ENCODE results near the gene TTC23.

TTC23 gene

DNA sequence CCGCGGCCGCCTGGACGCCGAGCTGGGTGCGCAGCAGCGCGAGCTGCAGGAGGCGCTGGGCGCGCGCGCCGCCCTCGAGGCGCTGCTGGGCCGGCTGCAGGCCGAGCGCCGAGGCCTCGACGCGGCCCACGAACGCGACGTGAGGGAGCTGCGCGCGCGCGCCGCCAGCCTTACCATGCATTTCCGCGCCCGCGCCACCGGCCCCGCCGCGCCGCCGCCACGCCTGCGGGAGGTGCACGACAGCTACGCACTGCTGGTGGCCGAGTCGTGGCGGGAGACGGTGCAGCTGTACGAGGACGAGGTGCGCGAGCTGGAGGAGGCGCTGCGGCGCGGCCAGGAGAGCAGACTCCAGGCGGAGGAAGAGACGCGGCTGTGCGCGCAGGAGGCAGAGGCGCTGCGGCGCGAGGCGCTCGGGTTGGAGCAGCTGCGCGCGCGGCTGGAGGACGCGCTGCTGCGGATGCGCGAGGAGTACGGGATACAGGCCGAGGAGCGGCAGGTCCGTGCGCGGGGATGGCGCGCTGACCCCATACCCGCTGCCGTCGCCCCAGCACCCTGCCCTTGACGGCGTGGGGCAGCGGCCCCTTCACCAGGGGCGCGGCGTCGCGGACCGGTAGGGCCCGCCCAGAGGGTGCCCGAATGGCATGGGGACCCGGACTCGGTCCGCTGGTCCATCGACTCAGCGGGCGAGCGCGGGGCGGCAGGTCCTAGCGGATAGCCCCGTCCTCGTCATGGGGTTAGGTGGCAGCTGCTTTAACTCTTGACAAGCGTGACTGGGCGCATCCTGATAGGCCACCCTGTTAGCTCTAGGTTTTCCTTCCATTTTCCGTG is 143.7 kb downstream of the TTC23 start:
- TF ChIP-seq, protein P1, sequence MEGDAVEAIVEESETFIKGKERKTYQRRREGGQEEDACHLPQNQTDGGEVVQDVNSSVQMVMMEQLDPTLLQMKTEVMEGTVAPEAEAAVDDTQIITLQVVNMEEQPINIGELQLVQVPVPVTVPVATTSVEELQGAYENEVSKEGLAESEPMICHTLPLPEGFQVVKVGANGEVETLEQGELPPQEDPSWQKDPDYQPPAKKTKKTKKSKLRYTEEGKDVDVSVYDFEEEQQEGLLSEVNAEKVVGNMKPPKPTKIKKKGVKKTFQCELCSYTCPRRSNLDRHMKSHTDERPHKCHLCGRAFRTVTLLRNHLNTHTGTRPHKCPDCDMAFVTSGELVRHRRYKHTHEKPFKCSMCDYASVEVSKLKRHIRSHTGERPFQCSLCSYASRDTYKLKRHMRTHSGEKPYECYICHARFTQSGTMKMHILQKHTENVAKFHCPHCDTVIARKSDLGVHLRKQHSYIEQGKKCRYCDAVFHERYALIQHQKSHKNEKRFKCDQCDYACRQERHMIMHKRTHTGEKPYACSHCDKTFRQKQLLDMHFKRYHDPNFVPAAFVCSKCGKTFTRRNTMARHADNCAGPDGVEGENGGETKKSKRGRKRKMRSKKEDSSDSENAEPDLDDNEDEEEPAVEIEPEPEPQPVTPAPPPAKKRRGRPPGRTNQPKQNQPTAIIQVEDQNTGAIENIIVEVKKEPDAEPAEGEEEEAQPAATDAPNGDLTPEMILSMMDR (IDR thresholded peaks at IDR 0.05; ENCODE audit: low read depth, low read length, missing control alignments) = peak; percentile 6
- H3K4me3 ChIP-seq (ENCODE audit: low read depth, low read length) = peak overlapping the region; percentile 48
- DNase-seq = peak; percentile 26
- no peaks in the 10 kb centered on the region for H3K27me3 ChIP-seq (replicated peaks)
- in situ Hi-C loops (cut with HindIII; ENCODE audit: low pct_ligation_motif_present, low sequenced_read_pairs) = loop anchor here (25.0 kb wide), 1 partner anchor 107 kb away; no protein-coding TSS in a partner anchor
- H3K27ac ChIP-seq = no peak overlapping the region
- no peaks in the 10 kb centered on the region for H3K36me3 ChIP-seq (replicated peaks)

DNA sequence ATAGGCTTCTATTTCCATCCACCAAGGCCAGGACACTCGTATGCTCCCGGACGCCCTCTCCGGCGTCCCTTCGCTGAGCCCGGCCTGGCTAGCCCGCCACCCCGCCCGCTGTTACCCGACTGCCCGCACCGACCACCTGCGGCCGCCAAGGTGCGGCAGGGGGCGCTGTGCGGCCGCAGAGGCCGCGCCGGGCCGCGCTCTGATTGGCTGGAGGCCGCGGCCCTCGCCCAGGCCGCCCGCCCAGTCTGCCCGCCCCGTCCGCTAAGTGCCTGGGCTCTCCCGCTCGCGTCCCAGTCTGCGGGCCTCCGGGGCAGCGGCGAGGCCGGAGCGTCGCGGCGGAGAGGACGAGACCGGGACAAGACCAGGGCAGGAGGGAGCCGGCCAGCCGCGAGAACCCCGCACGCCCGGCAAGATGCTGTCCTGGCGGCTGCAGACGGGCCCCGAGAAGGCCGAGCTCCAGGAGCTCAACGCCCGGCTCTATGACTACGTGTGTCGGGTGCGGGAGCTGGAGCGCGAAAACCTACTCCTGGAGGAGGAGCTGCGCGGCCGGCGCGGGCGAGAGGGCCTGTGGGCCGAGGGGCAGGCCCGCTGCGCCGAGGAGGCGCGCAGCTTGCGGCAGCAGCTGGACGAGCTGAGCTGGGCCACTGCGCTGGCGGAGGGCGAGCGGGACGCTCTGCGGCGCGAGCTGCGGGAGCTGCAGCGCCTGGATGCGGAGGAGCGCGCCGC is 144.4 kb downstream of the TTC23 start, which contains the start of gene SYNM:
Gene SYNM, plus strand, starts transcription at position 293 of the 726 bp plus-strand sequence. Its CDS starts 120 bp downstream, at position 413.
- Histone ChIP-seq H3K4me3 (ENCODE audit: low read depth, low read length) (peak within 1 kb of the TSS; percentile 51), H3K27me3 (replicated peaks) (no peaks in the 10 kb centered on the region), H3K27ac (no peak within 1 kb of the TSS), H3K36me3 (replicated peaks) (no peaks in the 10 kb centered on the region)
- DNase-seq = peak; percentile 39
- in situ Hi-C loops (cut with HindIII; ENCODE audit: low pct_ligation_motif_present, low sequenced_read_pairs) = loop anchor here (25.0 kb wide), 1 partner anchor 107 kb away; no protein-coding TSS in a partner anchor
- TF ChIP-seq, protein P1 (IDR thresholded peaks at IDR 0.05; ENCODE audit: low read depth, low read length, missing control alignments) = peak; percentile 51

DNA sequence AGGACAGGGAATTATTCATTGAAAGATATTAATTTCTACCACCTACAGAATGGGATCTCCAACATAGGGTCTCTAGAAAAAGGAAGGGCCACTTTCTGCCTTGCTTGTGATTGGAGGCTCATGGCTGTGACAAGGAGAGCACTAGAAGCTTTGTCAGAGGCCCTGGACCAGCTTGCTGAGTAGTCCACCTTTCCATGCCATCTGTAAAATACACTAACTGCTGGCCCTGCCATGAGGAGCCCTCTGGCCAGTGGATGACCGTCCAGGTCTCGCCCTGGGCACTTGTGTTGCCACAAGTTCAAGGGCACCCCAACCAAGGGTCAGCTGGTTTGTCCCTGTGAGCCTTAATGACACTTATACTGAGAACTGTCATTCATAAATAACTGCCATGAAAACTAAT is 146.1 kb downstream of the TTC23 start:
- in situ Hi-C loops (cut with HindIII; ENCODE audit: low pct_ligation_motif_present, low sequenced_read_pairs) = loop anchor here (25.0 kb wide), 1 partner anchor 109 kb away; no protein-coding TSS in a partner anchor
- no peak overlapping the region for H3K27ac ChIP-seq
- TF ChIP-seq, protein P1 (IDR thresholded peaks at IDR 0.05; ENCODE audit: low read depth, low read length, missing control alignments) = no peak
- no peak overlapping the region for H3K4me3 ChIP-seq (ENCODE audit: low read depth, low read length)
- DNase-seq = no peak
- no peaks in the 10 kb centered on the region for H3K36me3 ChIP-seq (replicated peaks)
- no peaks in the 10 kb centered on the region for H3K27me3 ChIP-seq (replicated peaks)

DNA sequence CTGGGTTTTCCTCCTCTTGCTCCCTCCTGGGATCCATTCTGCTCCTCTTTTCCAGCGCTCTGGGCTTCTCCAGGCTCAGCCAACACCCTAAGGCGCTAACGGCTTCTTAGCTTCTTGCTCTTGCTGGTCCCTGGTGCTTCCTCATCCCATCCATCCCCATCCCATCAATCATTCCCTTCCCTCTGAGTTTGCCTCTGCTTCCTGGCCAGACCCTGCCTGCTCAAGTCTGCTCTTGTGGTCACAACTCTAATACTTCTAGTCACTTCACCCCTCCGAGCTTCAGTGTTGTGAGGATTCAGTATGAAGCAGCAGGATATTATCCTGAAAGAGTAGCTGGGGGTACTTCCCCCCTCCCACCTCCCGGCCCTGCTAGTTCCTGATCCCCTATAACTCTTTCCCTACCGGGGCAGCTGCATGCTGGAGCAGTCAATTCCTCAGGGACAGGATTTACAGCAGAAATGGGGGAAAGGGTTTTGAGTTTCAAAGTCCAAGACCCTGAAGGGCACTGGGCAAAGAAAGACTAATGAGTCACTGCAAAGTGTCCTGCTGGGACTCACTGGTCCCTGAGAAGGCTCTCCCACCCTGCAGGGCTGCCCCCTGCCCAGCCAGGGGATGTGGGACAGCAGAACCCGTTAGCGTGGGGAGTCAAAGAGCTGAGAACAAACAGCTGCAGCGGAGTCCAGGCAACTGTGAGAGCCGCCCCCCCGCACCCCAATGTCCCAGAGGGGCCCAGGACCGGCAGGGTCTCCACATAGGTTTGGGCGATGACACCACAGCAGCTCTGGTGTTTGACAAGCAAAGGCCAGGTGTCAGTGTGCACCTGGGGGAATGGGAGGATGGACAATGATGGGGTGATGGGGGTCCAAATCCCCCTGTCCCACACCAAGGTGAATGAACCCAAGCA is 146.8 kb downstream of the TTC23 start:
- no peak for DNase-seq
- in situ Hi-C loops (cut with HindIII; ENCODE audit: low pct_ligation_motif_present, low sequenced_read_pairs) = loop anchor here (25.0 kb wide), 1 partner anchor 110 kb away; no protein-coding TSS in a partner anchor
- H3K27ac ChIP-seq = no peak overlapping the region
- no peaks in the 10 kb centered on the region for H3K36me3 ChIP-seq (replicated peaks)
- H3K4me3 ChIP-seq (ENCODE audit: low read depth, low read length) = no peak overlapping the region
- H3K27me3 ChIP-seq (replicated peaks) = no peaks in the 10 kb centered on the region
- TF ChIP-seq, protein P1 (IDR thresholded peaks at IDR 0.05; ENCODE audit: low read depth, low read length, missing control alignments) = no peak

DNA sequence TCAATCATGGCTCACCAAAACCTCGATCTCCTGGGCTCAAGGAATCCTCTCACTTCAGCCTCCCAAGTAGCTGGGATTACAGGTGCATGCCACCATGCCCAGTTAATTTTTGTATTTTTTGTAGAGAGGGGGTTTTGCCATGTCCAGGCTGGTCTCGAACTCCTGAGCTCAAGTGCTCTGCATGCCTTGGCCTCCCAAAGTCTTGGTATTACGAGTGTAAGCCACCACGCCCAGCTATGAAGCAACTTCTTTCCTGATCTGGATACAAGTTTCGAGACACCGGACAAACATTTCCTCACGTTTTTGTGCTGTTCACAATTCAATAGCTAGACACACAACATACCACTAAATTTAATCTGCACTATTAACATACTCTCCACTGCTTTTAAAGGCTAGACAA is 147.9 kb downstream of the TTC23 start:
- no peaks in the 10 kb centered on the region for H3K36me3 ChIP-seq (replicated peaks)
- H3K4me3 ChIP-seq (ENCODE audit: low read depth, low read length) = no peak overlapping the region
- TF ChIP-seq, protein P1 (IDR thresholded peaks at IDR 0.05; ENCODE audit: low read depth, low read length, missing control alignments) = no peak
- H3K27ac ChIP-seq = no peak overlapping the region
- in situ Hi-C loops (cut with HindIII; ENCODE audit: low pct_ligation_motif_present, low sequenced_read_pairs) = loop anchor here (25.0 kb wide), 1 partner anchor 111 kb away; no protein-coding TSS in a partner anchor
- H3K27me3 ChIP-seq (replicated peaks) = no peaks in the 10 kb centered on the region
- no peak for DNase-seq

Measured in brain microvascular endothelial cell (primary cell).